Right ventricle myocardium inferior (tissue), 1 donor: Measurements from ENCODE around the gene UTP25. TPM values are rescaled to one million over a fixed set of nuclear protein-coding genes. Genes with fewer than 3 reads are reported as not detected.

Source experiments
- ATAC-seq: fragments of 200-7000 bp; cut with Tn5 transposase; one replicate; pipeline ENCODE4 v1.9.1; 2020; ENCODE audit warnings: mild to moderate bottlenecking, moderate library complexity
- DNase-seq: peaks from one replicate; pipeline ENCODE4 v3.0.0; 2021; ENCODE audit errors: missing footprints
- intact Hi-C: fragments of 100-400 bp; cut with DNase I; formaldehyde crosslinking; loops from one replicate; pipeline ENCODE4 v1.11.0; 2022
- total RNA-seq: library from RNA; stranded (reverse); fragmentation: NEBNext Ultra II Directional; extraction: Animal tissue kit (Norgen Biotek cat#: 25700); gene quantifications from one replicate; pipeline ENCODE4 v1.2.1, GENCODE V29; 2021
- donor health status: DM: no; HTN: yes; CAD: no; lungs with severe emphysema.

The UTP25 gene
- total RNA-seq, 1 donor from 2014 or later, result 2.6 TPM

DNA sequence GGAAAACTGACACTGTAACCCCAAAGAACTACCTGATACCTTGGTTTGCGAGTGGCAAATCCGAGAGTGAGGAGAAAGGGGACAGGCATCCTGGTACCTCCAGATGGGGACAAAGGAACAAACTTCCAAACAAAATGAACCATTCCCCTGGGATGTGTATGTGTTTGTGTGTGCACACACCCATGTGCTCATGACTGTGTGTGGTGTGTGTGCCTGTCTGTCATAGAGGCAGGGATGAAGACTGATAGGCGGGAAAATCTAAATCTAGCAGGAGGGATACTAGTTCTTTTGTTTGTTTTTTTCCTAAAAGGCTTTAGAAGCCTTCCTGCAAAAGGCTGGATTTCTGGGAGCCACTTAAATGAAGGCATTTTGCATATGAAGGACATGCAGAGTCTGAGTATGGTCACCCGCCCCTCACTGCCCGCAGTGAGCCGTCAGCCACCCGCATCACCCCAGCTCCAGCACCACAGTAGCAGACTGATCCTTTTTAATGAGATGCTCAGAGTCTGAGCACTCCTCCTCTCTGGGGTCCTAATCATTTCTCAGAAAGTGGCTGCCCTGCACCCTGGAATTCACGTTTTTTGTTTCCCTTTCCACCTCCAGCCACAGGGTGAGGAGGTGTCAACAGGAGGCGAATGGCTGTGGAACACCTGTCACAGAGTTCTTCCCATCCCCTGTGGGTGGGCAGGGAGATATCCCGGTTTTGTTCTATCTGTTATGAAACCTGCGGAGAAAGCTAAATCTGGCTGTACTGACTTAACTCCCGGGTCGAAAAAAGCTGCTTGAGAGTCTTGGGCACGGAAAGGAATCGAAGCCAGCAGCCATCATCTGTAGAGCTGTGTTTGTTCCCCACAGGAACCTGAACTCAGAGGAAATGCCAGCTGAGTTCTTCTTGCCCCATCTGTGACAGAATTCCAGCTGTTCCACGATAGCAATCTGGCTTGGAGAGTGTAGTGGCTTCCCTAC is 34.9 kb downstream of the UTP25 start:
- ATAC-seq, result no peak
- DNase-seq, result no peak
- intact Hi-C loops, result loop anchor here (10.0 kb wide), 1 partner anchor 442 kb away; no protein-coding TSS in a partner anchor

DNA sequence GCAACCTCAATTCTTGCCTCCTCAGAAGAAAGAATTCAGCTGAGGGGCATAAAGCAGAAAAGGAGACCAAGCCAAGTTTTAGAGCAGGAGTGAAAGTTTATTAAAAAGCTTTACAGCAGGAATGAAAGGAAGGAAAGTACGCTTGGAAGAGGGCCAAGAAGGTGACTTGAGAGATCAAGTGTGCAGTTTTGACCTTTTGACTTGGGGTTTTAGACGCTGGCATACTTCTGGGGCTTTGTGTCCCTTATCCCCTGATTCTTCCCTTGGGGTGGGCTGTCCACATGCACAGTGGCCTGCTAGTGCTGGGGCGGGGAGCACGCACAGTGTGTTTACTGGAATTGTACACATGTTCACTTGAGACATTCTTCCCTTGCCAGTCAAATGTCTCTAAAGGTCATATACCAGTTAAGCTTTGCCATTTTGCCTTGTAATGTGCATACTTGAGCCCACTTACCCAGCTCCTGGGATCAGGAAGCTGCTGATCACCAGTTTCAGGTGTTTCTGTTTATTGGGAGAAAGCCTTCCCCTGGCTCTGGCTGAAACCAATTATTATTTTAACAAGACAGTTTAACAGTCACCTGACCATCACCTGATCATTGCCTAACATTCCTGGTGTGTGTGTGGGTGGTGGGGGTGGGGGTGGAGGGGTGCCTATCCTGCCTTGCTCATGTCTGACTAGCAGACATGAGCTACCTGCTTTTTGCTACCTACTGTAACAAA is 36.2 kb downstream of the UTP25 start:
- DNase-seq (no peak), ATAC-seq (no peak)
- intact Hi-C loops, result loop anchor here (10.0 kb wide), 1 partner anchor 441 kb away; no protein-coding TSS in a partner anchor

DNA sequence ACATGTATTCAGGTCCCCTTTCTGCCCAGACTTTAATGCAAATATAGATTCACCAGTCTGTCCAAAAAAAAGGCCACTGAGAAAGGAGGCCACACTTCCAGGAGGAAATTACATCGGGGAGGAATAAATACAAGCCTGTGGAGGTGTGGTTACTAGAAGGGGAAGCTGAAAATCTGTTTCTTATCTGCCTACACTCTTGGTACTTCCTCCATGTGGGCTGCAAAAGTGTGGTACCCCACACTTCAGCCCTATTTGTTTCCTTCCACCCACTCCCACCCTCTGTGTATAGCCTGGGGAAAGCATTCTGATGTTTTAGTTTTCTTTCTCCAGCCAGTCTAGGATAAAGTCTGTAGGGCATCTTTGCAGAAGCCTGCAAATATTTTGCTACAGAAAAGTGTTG is 38.4 kb downstream of the UTP25 start:
- intact Hi-C loops, result loop anchor here (10.0 kb wide), 1 partner anchor 439 kb away; no protein-coding TSS in a partner anchor
- no peak for DNase-seq
- no peak for ATAC-seq

DNA sequence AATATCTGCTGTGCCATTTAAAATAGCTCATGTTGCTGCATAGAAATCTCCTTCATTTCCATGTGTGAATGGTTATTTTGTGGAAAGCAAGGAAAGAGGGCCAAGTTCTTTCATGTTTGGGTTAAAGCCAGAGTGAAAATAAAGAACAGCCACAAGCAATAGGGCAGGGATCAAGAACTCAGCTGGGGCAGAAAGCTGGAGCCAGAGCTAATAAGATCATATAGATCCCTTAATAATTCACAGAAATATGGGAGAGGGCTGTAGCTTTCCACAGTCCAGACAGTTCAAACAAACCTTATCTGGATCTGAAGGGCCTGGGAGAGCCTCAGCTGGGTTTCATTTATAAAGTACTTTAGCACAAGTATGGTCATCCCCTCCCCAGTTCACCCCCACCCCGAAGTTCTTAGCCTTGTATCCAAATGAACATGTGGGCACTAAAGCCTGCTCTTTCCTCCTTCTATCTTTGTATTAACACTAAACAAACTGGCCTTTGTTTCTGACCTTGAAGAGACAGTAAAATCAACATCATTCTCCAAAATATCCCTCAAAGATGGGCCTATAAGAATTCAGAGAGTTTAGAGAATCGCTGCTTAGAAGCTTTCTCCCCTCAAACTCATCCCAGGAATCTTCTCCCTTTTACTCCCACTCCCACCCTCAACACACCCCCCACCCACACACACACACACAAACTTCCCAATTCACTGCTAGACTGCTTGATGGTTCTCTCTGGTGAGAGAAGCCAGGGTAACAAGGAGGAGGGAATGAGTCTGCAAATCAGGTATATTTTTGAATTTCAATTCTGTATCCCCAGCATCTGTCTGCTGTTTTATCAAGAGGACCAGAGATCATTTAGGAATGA is 41.7 kb downstream of the UTP25 start:
- DNase-seq (no peak), ATAC-seq (no peak)
- intact Hi-C loops, result loop anchor here (10.0 kb wide), 1 partner anchor 435 kb away; no protein-coding TSS in a partner anchor

DNA sequence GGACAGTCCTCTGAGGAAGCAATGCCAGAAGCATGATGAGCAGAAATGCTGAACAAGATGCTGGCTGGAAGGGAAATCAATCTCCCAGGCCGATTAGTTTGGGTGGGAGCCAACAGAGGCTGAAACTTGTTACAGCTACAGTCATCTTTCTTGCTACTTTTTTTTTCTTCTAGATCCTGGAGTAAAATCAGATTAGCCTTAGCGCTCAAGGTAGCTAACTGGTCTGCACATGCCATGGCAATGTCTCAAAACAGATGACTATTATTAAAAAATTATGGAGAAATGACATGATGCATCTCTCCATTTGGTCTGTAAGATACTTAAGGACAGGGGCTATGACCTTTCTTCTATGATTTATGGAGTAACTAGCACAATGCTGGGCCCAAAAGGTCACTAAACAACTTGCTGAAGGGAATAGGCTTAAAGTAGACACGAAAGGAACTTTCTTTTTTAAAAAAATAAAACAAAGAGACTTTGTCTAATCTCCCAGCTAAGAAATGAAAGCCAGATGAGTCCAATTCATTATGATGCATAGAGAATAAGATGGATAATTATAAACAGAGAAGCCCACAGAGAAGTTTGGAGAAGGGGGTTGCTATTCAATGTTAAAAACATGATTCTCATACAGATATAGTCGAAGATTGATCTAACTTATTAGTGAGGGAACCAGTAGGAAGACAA is 42.5 kb downstream of the UTP25 start:
- DNase-seq, result no peak
- intact Hi-C loops, result no loop called here
- ATAC-seq, result no peak

DNA sequence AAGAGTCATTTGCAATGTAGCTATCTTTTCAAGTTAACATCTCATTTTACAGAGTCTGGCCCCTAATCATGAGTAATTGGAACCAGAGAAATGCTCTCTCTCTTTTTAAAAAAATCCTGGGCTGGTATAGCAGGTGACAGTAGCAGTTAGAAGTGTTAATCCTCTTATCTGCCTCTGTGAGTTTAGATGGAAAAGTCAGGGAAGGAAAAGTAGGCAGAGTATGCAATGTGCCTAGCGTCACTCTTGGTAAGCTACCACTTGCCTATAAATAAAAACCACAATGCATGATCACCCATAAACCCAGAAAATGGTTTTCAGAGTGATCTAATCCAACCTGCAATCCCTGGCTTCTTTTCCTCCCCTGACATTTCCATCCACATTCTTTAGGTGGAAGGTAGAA is 43.2 kb downstream of the UTP25 start:
- no peak for ATAC-seq
- intact Hi-C loops, result no loop called here
- no peak for DNase-seq

DNA sequence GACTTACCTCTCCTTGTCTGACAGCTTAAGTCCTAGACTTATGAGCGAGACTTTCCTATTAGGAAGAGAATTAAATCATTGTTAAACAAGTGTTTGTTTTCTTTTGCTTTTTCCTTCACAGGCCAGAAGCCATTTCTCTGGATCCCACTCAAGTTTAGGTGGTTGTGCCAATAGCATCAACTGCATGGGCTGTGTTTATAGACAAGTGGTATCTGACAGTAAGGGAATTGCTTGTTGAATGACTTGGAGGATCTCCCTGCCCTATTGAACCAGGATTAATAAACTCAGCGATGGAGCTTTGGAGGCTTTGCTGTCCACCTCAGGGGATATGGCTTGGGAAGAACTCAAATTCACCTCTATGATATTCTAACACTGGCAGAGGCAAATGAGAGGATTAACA is 43.7 kb downstream of the UTP25 start:
- intact Hi-C loops, result no loop called here
- DNase-seq (no peak), ATAC-seq (no peak)

DNA sequence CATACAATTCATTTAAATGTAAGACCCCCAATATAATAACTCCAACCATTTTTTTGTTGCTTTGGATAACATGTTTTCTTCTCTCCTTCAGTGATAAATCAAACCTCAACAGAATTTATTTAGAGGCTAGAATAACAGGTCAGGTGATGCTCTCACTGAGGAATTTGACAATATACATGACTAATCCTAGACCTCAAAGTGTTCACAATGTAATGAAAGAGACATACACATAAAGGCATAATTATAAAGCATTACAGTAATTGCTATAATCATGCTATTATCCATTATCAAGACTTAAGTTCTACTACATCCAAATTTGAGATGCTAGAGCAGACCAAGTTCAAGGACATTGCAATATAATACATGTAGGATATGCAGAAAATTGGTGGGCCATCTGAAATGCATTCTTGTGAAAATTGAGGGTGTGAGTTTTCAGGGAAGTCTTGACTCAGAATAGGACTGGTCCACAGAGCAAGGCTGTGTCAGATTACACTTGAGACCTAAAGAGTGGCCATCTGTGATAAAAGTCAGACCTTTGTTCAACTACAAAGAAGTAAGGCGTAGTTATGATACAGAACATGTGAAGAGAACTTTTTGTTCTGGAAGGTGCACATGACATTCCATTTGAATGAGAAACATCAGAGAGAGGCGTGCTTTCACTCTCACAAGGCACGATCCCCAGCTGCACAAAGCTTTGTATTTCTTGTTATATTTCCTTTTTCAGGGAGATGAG is 45.5 kb downstream of the UTP25 start:
- intact Hi-C loops, result no loop called here
- no peak for ATAC-seq
- DNase-seq, result no peak

DNA sequence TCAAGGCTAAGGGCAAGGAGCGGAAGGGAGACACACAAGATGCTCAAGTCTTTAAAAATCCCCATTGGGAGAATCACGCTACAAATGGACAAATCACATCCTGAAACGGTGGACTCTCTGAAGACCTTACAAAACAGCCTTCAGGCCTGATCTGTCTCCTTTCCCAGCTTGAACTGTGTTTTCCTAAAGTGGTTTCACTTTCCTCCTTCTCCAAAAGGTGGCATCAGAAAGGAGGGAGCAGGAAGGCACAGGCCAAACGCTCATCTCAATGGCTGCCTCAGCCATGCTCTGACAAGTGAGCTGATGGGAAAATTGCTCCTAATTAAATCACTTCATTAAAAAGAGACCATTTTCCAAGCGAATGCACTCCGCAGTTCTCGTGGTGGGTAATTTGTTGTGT is 47.7 kb downstream of the UTP25 start:
- ATAC-seq (no peak), DNase-seq (no peak)
- intact Hi-C loops, result no loop called here

DNA sequence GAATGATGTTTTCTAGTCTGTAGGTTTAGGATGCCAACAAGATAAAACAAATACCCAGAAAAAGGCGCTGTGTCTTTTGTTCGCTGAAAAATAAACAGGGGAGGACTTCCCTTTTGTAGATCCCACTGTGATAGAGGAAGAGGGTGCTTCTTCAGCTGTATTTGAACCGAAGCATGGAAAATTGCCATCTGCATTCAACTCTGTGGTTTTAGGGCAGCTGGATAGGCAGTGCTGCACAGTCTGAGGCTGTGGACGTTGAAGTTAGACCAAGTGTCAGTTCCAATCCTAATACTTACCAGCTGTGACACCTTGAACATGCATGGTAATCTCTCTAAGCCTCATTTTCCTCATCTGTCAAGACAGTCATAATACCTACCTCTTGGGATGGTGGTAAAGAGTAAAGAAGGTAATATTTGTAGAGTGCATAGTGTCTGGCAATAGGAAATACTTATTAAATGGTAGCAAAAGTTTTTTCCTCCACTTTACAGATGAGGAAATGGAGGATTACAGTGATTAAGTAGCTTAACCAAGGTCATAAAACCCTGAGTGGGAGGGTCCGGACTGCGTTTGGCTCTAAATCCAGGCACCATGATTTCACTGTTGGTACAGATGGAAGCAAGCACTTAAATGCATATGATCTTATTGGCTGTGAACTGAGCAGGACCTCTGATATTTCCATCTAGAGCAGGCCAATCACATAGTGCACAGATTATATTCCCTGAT is 48.5 kb downstream of the UTP25 start:
- intact Hi-C loops, result no loop called here
- DNase-seq (no peak), ATAC-seq (no peak)

DNA sequence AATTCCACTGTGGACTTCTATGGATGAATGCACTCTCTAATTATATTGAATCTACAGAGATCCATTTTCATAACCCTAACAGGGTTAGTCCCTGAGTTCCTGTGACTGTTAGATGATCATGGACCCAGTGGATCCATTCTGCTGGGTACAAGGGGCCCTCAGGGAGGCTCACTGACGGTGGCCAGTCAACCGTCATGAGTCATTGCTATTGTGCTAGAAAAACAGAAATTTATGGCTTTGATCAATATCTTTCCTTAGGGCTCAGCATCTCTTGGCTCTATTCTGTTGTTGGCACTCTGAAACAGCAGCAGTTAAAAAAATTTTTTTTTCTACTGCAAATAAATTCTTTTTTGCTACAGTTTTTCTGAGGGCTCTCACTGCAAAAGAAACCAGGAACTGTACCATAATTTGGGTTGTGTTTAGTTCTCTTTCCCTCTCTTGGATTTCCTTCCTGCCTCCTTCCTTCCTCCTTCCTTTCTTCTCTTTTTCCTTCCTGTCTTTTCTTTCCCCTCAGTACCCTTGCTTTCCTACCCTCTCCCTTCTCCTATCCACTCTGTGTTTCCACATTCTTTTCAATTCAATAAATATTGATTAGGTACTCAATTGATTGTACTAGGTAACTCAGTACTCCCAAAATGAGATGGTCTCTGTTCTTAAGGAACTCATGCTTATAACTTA is 49.5 kb downstream of the UTP25 start:
- DNase-seq (no peak), ATAC-seq (no peak)
- intact Hi-C loops, result no loop called here

DNA sequence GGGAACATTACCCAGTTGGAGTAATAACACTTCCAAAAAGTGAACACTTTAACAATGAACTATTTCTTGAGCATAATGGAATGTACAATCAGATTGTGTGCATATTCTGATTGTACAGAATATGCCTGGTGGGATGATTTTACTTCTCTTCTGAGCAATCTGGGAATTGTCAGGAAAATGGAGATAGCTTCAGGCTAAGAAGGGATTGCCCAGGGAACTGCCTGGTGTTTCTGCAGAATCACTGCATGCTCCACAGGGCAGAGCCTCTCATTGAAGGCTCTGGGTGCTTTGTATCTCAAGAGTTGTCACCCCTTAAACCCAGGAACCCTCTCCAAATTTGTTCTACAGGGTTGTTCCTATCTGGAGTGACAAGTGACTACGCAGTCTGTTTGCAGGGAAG is 51.2 kb downstream of the UTP25 start:
- intact Hi-C loops, result no loop called here
- ATAC-seq (no peak), DNase-seq (no peak)

DNA sequence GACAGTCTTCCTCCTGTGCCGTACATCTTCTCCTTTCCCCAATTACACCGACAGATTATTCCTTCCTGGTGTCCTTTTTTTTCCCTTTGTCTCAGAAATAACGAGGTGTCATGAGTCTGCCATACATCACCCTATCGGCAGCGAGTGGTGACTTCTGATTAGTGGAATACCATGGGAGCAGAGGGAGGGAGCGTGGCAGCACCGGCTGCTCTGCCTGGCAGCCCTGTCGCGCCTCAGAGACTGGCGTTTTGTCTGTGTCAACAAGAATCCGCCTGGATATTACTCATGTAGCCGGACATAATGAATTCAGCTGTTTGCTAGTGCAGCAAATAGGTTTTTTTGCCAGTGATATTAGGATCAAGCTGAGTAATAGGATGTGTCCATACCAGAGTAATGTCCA is 51.8 kb downstream of the UTP25 start:
- ATAC-seq, result no peak
- no peak for DNase-seq
- intact Hi-C loops, result no loop called here

DNA sequence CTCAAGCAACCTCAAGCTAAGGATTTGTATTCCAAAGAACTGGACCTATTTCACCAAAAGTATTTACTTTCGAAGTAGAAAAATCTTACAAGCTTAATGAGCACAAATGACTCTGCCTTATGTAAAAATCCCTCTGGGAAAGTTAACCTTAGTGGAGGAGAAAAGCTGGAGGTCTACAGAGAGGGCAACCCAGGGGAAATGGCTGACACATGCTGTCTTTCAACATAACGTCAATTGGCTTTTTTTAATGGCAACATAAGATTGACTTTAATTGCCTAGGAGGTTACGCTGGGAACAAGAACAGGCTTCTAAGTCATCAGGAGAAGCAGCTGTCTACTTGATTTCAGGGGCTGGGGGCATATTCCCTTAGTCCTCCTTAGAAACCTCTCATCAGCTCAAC is 52.3 kb downstream of the UTP25 start:
- intact Hi-C loops, result no loop called here
- ATAC-seq (no peak), DNase-seq (no peak)

DNA sequence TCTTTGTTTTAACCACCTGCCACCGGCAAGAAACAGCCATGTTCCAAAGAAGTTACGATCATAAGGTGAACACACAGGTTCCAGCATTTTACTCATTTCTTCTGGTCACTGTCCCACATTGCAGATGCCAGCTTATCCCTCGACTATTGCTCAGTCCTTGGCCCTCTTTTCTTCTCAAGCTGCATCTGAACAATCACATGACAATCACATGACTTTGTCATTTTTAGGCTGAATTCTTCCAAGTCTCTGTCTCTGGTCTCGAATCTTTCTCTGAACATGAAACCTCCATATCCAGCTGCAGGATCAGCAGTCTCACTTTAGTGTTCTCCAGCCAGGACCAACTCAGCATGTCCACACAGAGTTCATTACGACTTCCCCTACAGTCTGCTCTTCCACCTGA is 53.8 kb downstream of the UTP25 start:
- intact Hi-C loops, result no loop called here
- ATAC-seq (no peak), DNase-seq (no peak)

DNA sequence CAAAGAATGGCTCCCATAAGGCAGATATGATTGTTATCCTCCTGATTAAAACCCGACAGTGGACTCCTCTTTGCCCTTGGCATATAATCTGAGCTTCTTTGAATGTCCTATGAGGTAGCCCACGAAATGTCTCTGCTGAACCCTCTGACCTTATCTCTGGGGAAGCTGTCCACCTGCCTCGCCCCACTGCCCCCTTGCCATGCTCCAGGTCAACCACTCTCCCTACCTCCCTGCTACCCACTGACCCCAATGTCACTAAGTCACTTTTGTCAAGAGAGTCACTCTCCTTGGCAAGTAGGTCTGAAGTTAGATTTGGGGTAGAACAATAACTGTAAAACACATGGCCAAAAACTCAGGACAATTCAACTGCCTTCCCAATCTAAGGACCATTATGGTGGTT is 54.5 kb downstream of the UTP25 start:
- DNase-seq (no peak), ATAC-seq (no peak)
- intact Hi-C loops, result no loop called here

DNA sequence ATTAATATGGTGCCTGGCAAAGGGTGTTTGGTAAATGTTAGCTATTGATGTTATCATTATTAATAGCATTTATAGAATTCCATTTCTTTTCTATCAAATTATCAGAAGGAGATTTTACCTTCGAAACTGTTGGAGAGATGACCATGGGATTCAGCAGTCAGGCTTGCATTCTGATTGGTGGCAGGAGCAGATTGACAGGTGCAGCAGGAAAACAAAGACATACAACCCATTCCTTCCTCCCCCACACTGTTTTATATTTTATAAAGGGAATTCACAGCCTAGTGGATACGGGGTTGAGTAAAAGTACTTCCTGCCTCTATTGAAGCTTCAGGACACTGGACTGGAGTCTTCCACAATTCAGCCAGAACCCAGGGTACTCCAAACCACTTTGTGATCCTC is 55.2 kb downstream of the UTP25 start:
- ATAC-seq, result no peak
- no peak for DNase-seq
- intact Hi-C loops, result no loop called here
